Endothelial cell of umbilical vein (primary cell): Measurements from ENCODE around the gene TPRG1L.

ENCODE experiments used
- CTCF ChIP-seq, 2 donors: IDR thresholded peaks; 1 replicate in 1 of 2; 2 replicates in 1 of 2; pipeline ENCODE4 v1.5.1; 2011; ENCODE audit warnings: low read length in 2 of 2, mild to moderate bottlenecking in 2 of 2, moderate library complexity in 2 of 2, control low read depth in 1 of 2, inconsistent platforms in 1 of 2, low read depth in 1 of 2; ENCODE audit not compliant: insufficient read depth in 1 of 2; ENCODE audit errors: extremely low read depth in 1 of 2
- EZH2 ChIP-seq: IDR thresholded peaks from 2 replicates; pipeline ENCODE4 v1.6.1; 2012; ENCODE audit warnings: borderline replicate concordance, low read depth, mild to moderate bottlenecking, moderate library complexity, low read length, inconsistent platforms; ENCODE audit not compliant: severe bottlenecking
- FOS ChIP-seq: IDR thresholded peaks from 2 replicates; pipeline ENCODE4 v1.6.1; 2011; ENCODE audit warnings: mild to moderate bottlenecking, low read length, moderate library complexity, borderline replicate concordance; ENCODE audit not compliant: insufficient read depth
- GATA2 ChIP-seq: IDR thresholded peaks from 2 replicates; pipeline ENCODE4 v1.7.0; 2011; ENCODE audit warnings: low read depth, mild to moderate bottlenecking, moderate library complexity, mixed read lengths, low read length; ENCODE audit not compliant: insufficient read length, insufficient read depth
- JUN ChIP-seq: IDR thresholded peaks from 2 replicates; pipeline ENCODE4 v1.6.1; 2011; ENCODE audit warnings: borderline replicate concordance, low read depth; ENCODE audit not compliant: insufficient read length, insufficient read depth
- MAX ChIP-seq: IDR thresholded peaks from 2 replicates; pipeline ENCODE4 v1.6.1; 2011; ENCODE audit not compliant: insufficient read depth, insufficient read length
- MYC ChIP-seq: IDR thresholded peaks from one replicate; pipeline ENCODE4 v1.6.1; 2011; ENCODE audit warnings: mild to moderate bottlenecking, low read depth, low read length
- POLR2A ChIP-seq: IDR thresholded peaks from 2 replicates; pipeline ENCODE4 v1.6.1; 2012; ENCODE audit warnings: low read depth, mild to moderate bottlenecking, control low read depth, low read length
- POLR2AphosphoS5 ChIP-seq: IDR thresholded peaks from 2 replicates; pipeline ENCODE4 v1.6.1; 2012; ENCODE audit warnings: low read depth, mild to moderate bottlenecking, control low read depth, low read length, moderate library complexity; ENCODE audit not compliant: insufficient read depth

- TF ChIP-seq MAX (no peak), CTCF (IDR thresholded peaks at IDR 0.05; ENCODE audit: extremely low read depth in 1 of 2, insufficient read depth in 1 of 2, low read depth in 1 of 2, low read length in 2 of 2) (no peak), POLR2AphosphoS5 (no peak), POLR2A (no peak), EZH2 (no peak), FOS (no peak), GATA2 (no peak), JUN (no peak), MYC (no peak)
These were observed 21.0 kb upstream of the TPRG1L start for GRCh38 chr1:3603571-3604467.
